Measurements from ENCODE around the gene SAMHD1.

GRCh38 chr20:36988494-36988966, 37.0 kb upstream of the SAMHD1 start:
- TF ChIP-seq RFX5 (IDR thresholded peaks at IDR 0.05; ENCODE audit: borderline replicate concordance, low read depth, low read length) (no peak), CTCF (IDR thresholded peaks at IDR 0.05; ENCODE audit: control extremely low read depth in 1 of 3, insufficient read depth in 1 of 3, low read depth in 1 of 3, low read length in 3 of 3) (no peak), NANOG (IDR thresholded peaks at IDR 0.05; ENCODE audit: insufficient read depth, low read depth, low read length, poor library complexity, severe bottlenecking) (no peak), CEBPB (IDR thresholded peaks at IDR 0.05; ENCODE audit: low read depth, low read length) (no peak), YY1 (IDR thresholded peaks at IDR 0.05; ENCODE audit: low read depth, low read length) (no peak), EZH2 (IDR thresholded peaks at IDR 0.05; ENCODE audit: low read depth, low read length, severe bottlenecking) (no peak), ATF3 (IDR thresholded peaks at IDR 0.05; ENCODE audit: insufficient read depth, low read depth, low read length) (no peak), ZNF274 (IDR thresholded peaks at IDR 0.05; ENCODE audit: borderline replicate concordance, extremely low read depth, low read length) (no peak), GTF2F1 (IDR thresholded peaks at IDR 0.05; ENCODE audit: borderline replicate concordance, low read depth, low read length) (no peak), TBP (IDR thresholded peaks at IDR 0.05; ENCODE audit: low read depth, low read length) (no peak)
